Parathyroid adenoma (tissue), 2 donors: ENCODE results near the gene DISC1.

Experiments used
- H2AFZ ChIP-seq: fragments of 300-600 bp; sonication (generic); one replicate; pipeline ENCODE4 v1.7.0; 2017; ENCODE audit warnings: antibody characterized with exemption, mild to moderate bottlenecking
- H3K27ac ChIP-seq: fragments of 300-600 bp; sonication (generic); one replicate; pipeline ENCODE4 v1.7.0; 2017
- H3K27me3 ChIP-seq: fragments of 300-600 bp; sonication (generic); one replicate; pipeline ENCODE4 v1.7.0; 2017; ENCODE audit warnings: low read length; ENCODE audit not compliant: control insufficient read depth, insufficient read depth
- H3K36me3 ChIP-seq: fragments of 300-600 bp; sonication (generic); one replicate; pipeline ENCODE4 v1.7.0; 2017; ENCODE audit warnings: low read length; ENCODE audit not compliant: control insufficient read depth, insufficient read depth
- H3K4me1 ChIP-seq: fragments of 300-600 bp; sonication (generic); one replicate; pipeline ENCODE4 v1.7.0; 2017; ENCODE audit warnings: control low read depth
- H3K4me2 ChIP-seq: fragments of 300-600 bp; sonication (generic); one replicate; pipeline ENCODE4 v1.7.0; 2017; ENCODE audit warnings: low read length
- H3K4me3 ChIP-seq: fragments of 300-600 bp; sonication (generic); one replicate; pipeline ENCODE4 v1.7.0; 2017; ENCODE audit warnings: low read depth, low read length
- H3K79me2 ChIP-seq: fragments of 300-600 bp; sonication (generic); one replicate; pipeline ENCODE4 v1.7.0; 2017; ENCODE audit warnings: control low read depth
- H3K9ac ChIP-seq: fragments of 300-600 bp; sonication (generic); one replicate; pipeline ENCODE4 v1.7.0; 2017; ENCODE audit warnings: mild to moderate bottlenecking
- H3K9me3 ChIP-seq: fragments of 300-600 bp; sonication (generic); one replicate; pipeline ENCODE4 v1.7.0; 2017; ENCODE audit warnings: low read length; ENCODE audit not compliant: control insufficient read depth
- TF ChIP-seq, protein P1 (sequence below): fragments of 300-600 bp; sonication (generic); IDR thresholded peaks from one replicate; pipeline ENCODE4 v1.7.0; 2017; ENCODE audit warnings: antibody characterized with exemption, mild to moderate bottlenecking
- donor health status: primary hyperparathyroidism.

Gene DISC1

GRCh38 chr1:232047473-232047872 is 420.9 kb downstream of the DISC1 start:
- Histone ChIP-seq H3K4me2 (no peak overlapping the region), H3K4me3 (no peak overlapping the region), H2AFZ (no peak overlapping the region), H3K27me3 (no peaks in the 10 kb centered on the region), H3K9ac (no peak overlapping the region), H3K27ac (no peak overlapping the region), H3K9me3 (no peaks in the 10 kb centered on the region), H3K36me3 (no peaks in the 10 kb centered on the region), H3K4me1 (no peaks in the 10 kb centered on the region), H3K79me2 (no peaks in the 10 kb centered on the region)
- TF ChIP-seq, protein P1, sequence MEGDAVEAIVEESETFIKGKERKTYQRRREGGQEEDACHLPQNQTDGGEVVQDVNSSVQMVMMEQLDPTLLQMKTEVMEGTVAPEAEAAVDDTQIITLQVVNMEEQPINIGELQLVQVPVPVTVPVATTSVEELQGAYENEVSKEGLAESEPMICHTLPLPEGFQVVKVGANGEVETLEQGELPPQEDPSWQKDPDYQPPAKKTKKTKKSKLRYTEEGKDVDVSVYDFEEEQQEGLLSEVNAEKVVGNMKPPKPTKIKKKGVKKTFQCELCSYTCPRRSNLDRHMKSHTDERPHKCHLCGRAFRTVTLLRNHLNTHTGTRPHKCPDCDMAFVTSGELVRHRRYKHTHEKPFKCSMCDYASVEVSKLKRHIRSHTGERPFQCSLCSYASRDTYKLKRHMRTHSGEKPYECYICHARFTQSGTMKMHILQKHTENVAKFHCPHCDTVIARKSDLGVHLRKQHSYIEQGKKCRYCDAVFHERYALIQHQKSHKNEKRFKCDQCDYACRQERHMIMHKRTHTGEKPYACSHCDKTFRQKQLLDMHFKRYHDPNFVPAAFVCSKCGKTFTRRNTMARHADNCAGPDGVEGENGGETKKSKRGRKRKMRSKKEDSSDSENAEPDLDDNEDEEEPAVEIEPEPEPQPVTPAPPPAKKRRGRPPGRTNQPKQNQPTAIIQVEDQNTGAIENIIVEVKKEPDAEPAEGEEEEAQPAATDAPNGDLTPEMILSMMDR: no peak

- TF ChIP-seq, protein P1: no peak
- no peak overlapping the region for H2AFZ ChIP-seq
- no peaks in the 10 kb centered on the region for H3K9me3 ChIP-seq
- no peaks in the 10 kb centered on the region for H3K27me3 ChIP-seq
- no peak overlapping the region for H3K4me3 ChIP-seq
- no peak overlapping the region for H3K27ac ChIP-seq
- no peak overlapping the region for H3K9ac ChIP-seq
- no peaks in the 10 kb centered on the region for H3K4me1 ChIP-seq
- no peaks in the 10 kb centered on the region for H3K36me3 ChIP-seq
- H3K4me2 ChIP-seq: no peak overlapping the region
- H3K79me2 ChIP-seq: no peaks in the 10 kb centered on the region
Measured at GRCh38 chr1:232048481-232048880, 421.9 kb downstream of the DISC1 start.

DNA sequence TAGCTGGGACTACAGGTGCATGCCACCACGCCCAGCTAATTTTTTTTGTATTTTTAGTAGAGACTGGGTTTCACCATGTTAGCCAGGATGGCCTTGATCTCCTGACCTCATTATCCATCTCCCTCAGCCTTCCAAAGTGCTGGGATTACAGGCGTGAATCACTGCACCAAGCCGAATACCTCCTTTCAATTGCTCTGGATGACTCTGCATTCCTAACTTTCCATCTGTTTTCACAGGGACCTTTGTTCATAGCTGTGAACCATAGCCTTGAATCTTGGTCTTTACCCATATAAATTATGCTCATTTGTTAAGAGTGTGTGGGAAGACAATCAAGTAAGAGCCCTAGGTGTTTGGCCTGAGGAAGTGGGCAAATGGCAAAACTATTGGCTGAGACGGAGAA is 422.7 kb downstream of the DISC1 start:
- Histone ChIP-seq H3K4me1 (no peaks in the 10 kb centered on the region), H3K9ac (no peak overlapping the region), H3K27ac (no peak overlapping the region), H3K36me3 (no peaks in the 10 kb centered on the region), H2AFZ (no peak overlapping the region), H3K9me3 (no peaks in the 10 kb centered on the region), H3K27me3 (no peaks in the 10 kb centered on the region), H3K4me2 (no peak overlapping the region), H3K79me2 (no peaks in the 10 kb centered on the region), H3K4me3 (no peak overlapping the region)
- TF ChIP-seq, protein P1: no peak

GRCh38 chr1:232057217-232057895 is 430.8 kb downstream of the DISC1 start:
- no peak overlapping the region for H3K9ac ChIP-seq

More at GRCh38 chr1:232057217-232057895, 430.8 kb downstream of the DISC1 start:
- TF ChIP-seq, protein P1: no peak
- H3K79me2 ChIP-seq: no peaks in the 10 kb centered on the region
- no peaks in the 10 kb centered on the region for H3K36me3 ChIP-seq
- no peaks in the 10 kb centered on the region for H3K4me1 ChIP-seq
- no peak overlapping the region for H2AFZ ChIP-seq
- H3K27ac ChIP-seq: no peak overlapping the region
- no peak overlapping the region for H3K4me2 ChIP-seq
- no peaks in the 10 kb centered on the region for H3K27me3 ChIP-seq
- no peak overlapping the region for H3K4me3 ChIP-seq
- no peaks in the 10 kb centered on the region for H3K9me3 ChIP-seq
